ENCODE data around the gene MAPK14.

- TF ChIP-seq POLR2A (IDR thresholded peaks at IDR 0.05; ENCODE audit: low read depth, low read length) (no peak), EZH2 (IDR thresholded peaks at IDR 0.05; ENCODE audit: borderline replicate concordance, low read depth, low read length, severe bottlenecking) (no peak), POLR2AphosphoS5 (IDR thresholded peaks at IDR 0.05; ENCODE audit: insufficient read depth, low read depth, low read length) (no peak), MYC (IDR thresholded peaks at IDR 0.05; ENCODE audit: low read depth, low read length) (no peak)
- TF ChIP-seq, protein P1, sequence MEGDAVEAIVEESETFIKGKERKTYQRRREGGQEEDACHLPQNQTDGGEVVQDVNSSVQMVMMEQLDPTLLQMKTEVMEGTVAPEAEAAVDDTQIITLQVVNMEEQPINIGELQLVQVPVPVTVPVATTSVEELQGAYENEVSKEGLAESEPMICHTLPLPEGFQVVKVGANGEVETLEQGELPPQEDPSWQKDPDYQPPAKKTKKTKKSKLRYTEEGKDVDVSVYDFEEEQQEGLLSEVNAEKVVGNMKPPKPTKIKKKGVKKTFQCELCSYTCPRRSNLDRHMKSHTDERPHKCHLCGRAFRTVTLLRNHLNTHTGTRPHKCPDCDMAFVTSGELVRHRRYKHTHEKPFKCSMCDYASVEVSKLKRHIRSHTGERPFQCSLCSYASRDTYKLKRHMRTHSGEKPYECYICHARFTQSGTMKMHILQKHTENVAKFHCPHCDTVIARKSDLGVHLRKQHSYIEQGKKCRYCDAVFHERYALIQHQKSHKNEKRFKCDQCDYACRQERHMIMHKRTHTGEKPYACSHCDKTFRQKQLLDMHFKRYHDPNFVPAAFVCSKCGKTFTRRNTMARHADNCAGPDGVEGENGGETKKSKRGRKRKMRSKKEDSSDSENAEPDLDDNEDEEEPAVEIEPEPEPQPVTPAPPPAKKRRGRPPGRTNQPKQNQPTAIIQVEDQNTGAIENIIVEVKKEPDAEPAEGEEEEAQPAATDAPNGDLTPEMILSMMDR (IDR thresholded peaks at IDR 0.05; ENCODE audit: extremely low read depth in 1 of 2, insufficient read depth in 1 of 2, low read depth in 1 of 2, low read length in 2 of 2), result no peak
Measured at GRCh38 chr6:36121787-36122494, 94.3 kb downstream of the MAPK14 start.
